HepG2 (cell line): ENCODE measurements around the gene TPX2. TPM values are rescaled to one million over a fixed set of nuclear protein-coding genes. Genes with fewer than 3 reads are reported as not detected.

Source experiments
- ATAC-seq: fragments of 200-7000 bp; cut with Tn5 transposase; 3 replicates; pipeline ENCODE4 v1.9.1; 2020; ENCODE audit warnings: mild to moderate bottlenecking, moderate library complexity
- BruUV-seq: library from RNA; stranded (reverse); fragments of 400-500 nt; replicated peaks from 2 replicates; lab custom pipeline; 2021; lab: Mats Ljungman, UMichigan
- CTCF ChIA-PET: fragments of 300-600 bp; formaldehyde crosslinking; extraction: SDS; loops from one replicate; lab custom pipeline; 2021; ENCODE audit warnings: low total read pairs, inconsistent platforms, low intra/inter-chr PET ratio; lab: Yijun Ruan, JAX
- POLR2A ChIA-PET: fragments of 350-600 bp; sonication (Branson Sonifier 250); formaldehyde crosslinking; loops from one replicate; lab custom pipeline; 2020; ENCODE audit warnings: antibody characterized with exemption, inconsistent platforms; lab: Yijun Ruan, JAX
- DNase-seq: peaks from one replicate; pipeline ENCODE4 v3.0.0-alpha.2; 2015; ENCODE audit warnings: low spot score
- FAIRE-seq: peaks from 3 replicates; lab custom pipeline; 2011; peaks lifted over from hg19 to GRCh38; lab: Jason Lieb, UNC
- H2AFZ ChIP-seq: one replicate; pipeline ENCODE4 v1.6.1; 2011; ENCODE audit warnings: low read length, inconsistent platforms
- H3K27ac ChIP-seq: fragments of 300-600 bp; 3 replicates; pipeline ENCODE4 v1.8.0; 2011; ENCODE audit warnings: mixed run types, mild to moderate bottlenecking, mixed read lengths, low read length, inconsistent platforms; ENCODE audit not compliant: insufficient read depth; ENCODE audit errors: extremely low read length
- H3K27me3 ChIP-seq, 2 experiments: fragments of 200-600 bp in 1 of 2; 2 replicates in 1 of 2; 3 replicates in 1 of 2; pipeline versions ENCODE4 v1.6.0 to v1.8.0; 2011; ENCODE audit warnings: low read length in 2 of 2, mild to moderate bottlenecking in 2 of 2, moderate library complexity in 2 of 2, inconsistent platforms in 1 of 2; ENCODE audit not compliant: insufficient read depth in 2 of 2, control insufficient read depth in 1 of 2
- H3K36me3 ChIP-seq, 2 experiments: fragments of 200-600 bp in 1 of 2; replicated peaks in 1 of 2; 2 replicates in 1 of 2; 3 replicates in 1 of 2; pipeline versions ENCODE4 v1.5.1 to v1.8.0; 2011; ENCODE audit warnings: low read length in 2 of 2, inconsistent platforms in 1 of 2; ENCODE audit not compliant: insufficient read depth in 2 of 2, control insufficient read depth in 1 of 2
- H3K4me1 ChIP-seq: 2 replicates; pipeline ENCODE4 v1.5.1; 2012; ENCODE audit warnings: low read length, inconsistent platforms; ENCODE audit not compliant: insufficient read depth
- H3K4me2 ChIP-seq: 2 replicates; pipeline ENCODE4 v1.6.0; 2011; ENCODE audit warnings: low read depth, low read length, inconsistent platforms
- H3K4me3 ChIP-seq, 3 experiments: fragments of 200-600 bp in 1 of 3; sonication (generic), shearing (Covaris generic) in 1 of 3; replicated peaks in 1 of 3; 2 replicates each; pipeline ENCODE4 v1.5.1; 2011 to 2016; ENCODE audit warnings: low read length in 3 of 3, inconsistent platforms in 2 of 3, low read depth in 2 of 3, mild to moderate bottlenecking in 2 of 3, control low read depth in 1 of 3, mixed read lengths in 1 of 3; ENCODE audit not compliant: insufficient read depth in 1 of 3
- H3K79me2 ChIP-seq: one replicate; pipeline ENCODE4 v1.6.1; 2011; ENCODE audit warnings: low read length, inconsistent platforms; ENCODE audit not compliant: insufficient read depth
- H3K9ac ChIP-seq: 2 replicates; pipeline ENCODE4 v1.6.0; 2011; ENCODE audit warnings: mild to moderate bottlenecking, low read depth, low read length, inconsistent platforms; ENCODE audit not compliant: insufficient read depth
- H3K9me3 ChIP-seq: 2 replicates; pipeline ENCODE4 v1.5.1; 2012; ENCODE audit warnings: mild to moderate bottlenecking, low read length
- H4K20me1 ChIP-seq: 2 replicates; pipeline ENCODE4 v1.6.0; 2011; ENCODE audit warnings: inconsistent platforms, mild to moderate bottlenecking, low read length, moderate library complexity; ENCODE audit not compliant: insufficient read depth
- FOXK2 ChIP-seq: fragments of 450-650 bp; IDR thresholded peaks from 2 replicates; pipeline ENCODE4 v1.6.1; 2016
- HNRNPH1 ChIP-seq: fragments of 200-400 bp; formaldehyde crosslinking; optimal IDR thresholded peaks from 2 replicates; pipeline ENCODE3; 2017; ENCODE audit warnings: mild to moderate bottlenecking, low read depth, low read length
- HOXA9 ChIP-seq: sonication (generic); formaldehyde crosslinking; IDR thresholded peaks from 2 replicates; pipeline ENCODE4 v1.8.1; 2022; ENCODE audit warnings: missing genetic modification reagents, mild to moderate bottlenecking, moderate library complexity, borderline replicate concordance
- RBFOX2 ChIP-seq: fragments of 200-400 bp; formaldehyde crosslinking; IDR thresholded peaks from 2 replicates; pipeline ENCODE4 v1.6.1; 2017; ENCODE audit warnings: low read depth, mild to moderate bottlenecking, low read length
- SNAI1 ChIP-seq: sonication (generic); formaldehyde crosslinking; IDR thresholded peaks from 2 replicates; pipeline ENCODE4 v1.5.0; 2020; ENCODE audit warnings: mild to moderate bottlenecking, missing genetic modification reagents, borderline replicate concordance
- SNRNP70 ChIP-seq: fragments of 200-400 bp; formaldehyde crosslinking; IDR thresholded peaks from 2 replicates; pipeline ENCODE4 v1.6.1; 2017; ENCODE audit warnings: mild to moderate bottlenecking, low read depth, low read length, moderate library complexity
- SRSF4 ChIP-seq: fragments of 200-400 bp; formaldehyde crosslinking; IDR thresholded peaks from one replicate; pipeline ENCODE4 v1.6.1; 2018; ENCODE audit warnings: mild to moderate bottlenecking, low read depth, low read length, moderate library complexity; ENCODE audit not compliant: poor library complexity, severe bottlenecking
- ZC3H13 ChIP-seq: sonication (generic); formaldehyde crosslinking; IDR thresholded peaks from 2 replicates; pipeline ENCODE4 v1.8.1; 2023; ENCODE audit warnings: mild to moderate bottlenecking, missing genetic modification reagents, moderate library complexity
- ZNF512B ChIP-seq: sonication (generic); formaldehyde crosslinking; IDR thresholded peaks from 2 replicates; pipeline ENCODE4 v1.5.1; 2020; ENCODE audit warnings: missing genetic modification reagents, mild to moderate bottlenecking, borderline replicate concordance
- ZNF558 ChIP-seq: sonication (generic); formaldehyde crosslinking; IDR thresholded peaks from 2 replicates; pipeline ENCODE4 v1.9.0; 2022; ENCODE audit warnings: mild to moderate bottlenecking, missing genetic modification reagents, borderline replicate concordance
- ZNF770 ChIP-seq: sonication (generic); formaldehyde crosslinking; IDR thresholded peaks from 2 replicates; pipeline ENCODE4 v1.5.0; 2020; ENCODE audit warnings: mild to moderate bottlenecking, missing genetic modification reagents
- ZNF776 ChIP-seq: sonication (generic); formaldehyde crosslinking; IDR thresholded peaks from 2 replicates; pipeline ENCODE4 v1.4.0; 2020; ENCODE audit warnings: mild to moderate bottlenecking, missing genetic modification reagents
- ZNF83 ChIP-seq: sonication (generic); formaldehyde crosslinking; IDR thresholded peaks from 2 replicates; pipeline ENCODE4 v1.4.0; 2020; ENCODE audit warnings: missing genetic modification reagents, mild to moderate bottlenecking, borderline replicate concordance
- ZSCAN29 ChIP-seq: sonication (generic); formaldehyde crosslinking; conservative IDR thresholded peaks from 2 replicates; pipeline ENCODE4 v1.4.0; 2020; ENCODE audit warnings: mild to moderate bottlenecking, missing genetic modification reagents
- WGBS: methylation state at CpG from one replicate; pipeline ENCODE4 v1.1.6; 2017; ENCODE audit warnings: low lambda C conversion rate; 5-methylcytosine and 5-hydroxymethylcytosine counted together
- in situ Hi-C: cut with HindIII; loops from 2 replicates; pipeline ENCODE4 v1.10.0; 2017; ENCODE audit warnings: low pct_unique_long_range_greater_than_20kb; ENCODE audit not compliant: extremely low pct_ligation_motif_present
- intact Hi-C: fragments of 100-400 bp; cut with micrococcal nuclease; formaldehyde crosslinking; loops from one replicate; pipeline ENCODE4 v1.10.0; 2022; ENCODE audit not compliant: unreplicated experiment
- polyA plus RNA-seq, 8 experiments: library from polyadenylated mRNA; depleted of rRNA in 3 of 8; stranded (reverse) in 7 of 8; unstranded in 1 of 8; fragments of >200 nt; fragmentation: Illumina TruSeq in 4 of 8; extraction: Trizol in 4 of 8; gene quantifications; 2 replicates each; pipeline versions ENCODE4 v1.2.1 to v1.2.3, GENCODE V29; 2011 to 2016; ENCODE audit warnings: low read depth in 4 of 8, missing spikeins in 1 of 8, mixed read lengths in 1 of 8; ENCODE audit not compliant: insufficient read depth in 1 of 8
- total RNA-seq, 5 experiments: library from RNA; depleted of rRNA; stranded (reverse); fragments of >200 nt; fragmentation: Illumina TruSeq; extraction: Trizol; gene quantifications; 2 replicates each; pipeline ENCODE4 v1.2.3, GENCODE V29; 2016; ENCODE audit warnings: low read depth in 1 of 5
- TF ChIP-seq, protein P1 (sequence below): sonication (generic); formaldehyde crosslinking; IDR thresholded peaks from 2 replicates; pipeline ENCODE4 v1.8.1; 2023; ENCODE audit warnings: mild to moderate bottlenecking, inconsistent platforms, moderate library complexity, missing genetic modification reagents, borderline replicate concordance

The TPX2 gene
- total and polyA plus RNA-seq, 2 of the 13 experiments (the other 11 are each of a cell fraction or from before 2014, with no cell fraction given), result 34.3 to 124 TPM

GRCh38 chr20:31740656-31741323 lies 1.7 kb downstream of the TPX2 start (continued):
- no peak for TF ChIP-seq SRSF4
- no peak for TF ChIP-seq ZNF83 (CRISPR knock-in tag)
- no peak for TF ChIP-seq SNRNP70
- no peak for TF ChIP-seq ZNF558 (CRISPR knock-in tag)
- TF ChIP-seq FOXK2, result peak; percentile 5; the same call in 1 of the 2 replicates
- no peak for TF ChIP-seq ZNF512B
- no peak for TF ChIP-seq RBFOX2

- H3K4me2 ChIP-seq, result peak overlapping the region; percentile 13; the same call in 1 of the 2 replicates
- no peak overlapping the region for H3K4me3 ChIP-seq
- ATAC-seq, result peak; percentile 68
- ChIA-PET CTCF (no interaction called here), POLR2A (interaction anchor here (1.1 kb wide), 1 partner anchor 26 kb away, joined by 4 read pairs; no protein-coding TSS in a partner anchor)
- no peak for FAIRE-seq
- H3K36me3 ChIP-seq, result peaks cover 8 to 42% of the 10 kb centered on the region in 2 experiments
- no peaks in the 10 kb centered on the region for H3K9me3 ChIP-seq
- in situ Hi-C loops, result no loop called here
- DNase-seq, result peak; percentile 41
- no peaks in the 10 kb centered on the region for H3K27me3 ChIP-seq
- no peaks in the 10 kb centered on the region for H4K20me1 ChIP-seq
- H2AFZ ChIP-seq, result no peak overlapping the region
- peaks cover 92% of the 10 kb centered on the region for H3K79me2 ChIP-seq
- peaks cover 47% of the 10 kb centered on the region for H3K4me1 ChIP-seq
- no peak overlapping the region for H3K9ac ChIP-seq
- WGBS, result 71% methylated on average over 1 of the region's 1 CpG
- BruUV-seq, result TSS peak; percentile 12
- H3K27ac ChIP-seq, result peak overlapping the region; percentile 5
- intact Hi-C loops, result no loop called here
- TF ChIP-seq HNRNPH1 (no peak), ZSCAN29 (no peak), ZNF770 (CRISPR knock-in tag) (no peak), ZNF776 (CRISPR knock-in tag) (no peak), SNAI1 (CRISPR knock-in tag) (no peak), HOXA9 (CRISPR knock-in tag) (no peak), ZC3H13 (CRISPR knock-in tag) (no peak)
- TF ChIP-seq, protein P1, sequence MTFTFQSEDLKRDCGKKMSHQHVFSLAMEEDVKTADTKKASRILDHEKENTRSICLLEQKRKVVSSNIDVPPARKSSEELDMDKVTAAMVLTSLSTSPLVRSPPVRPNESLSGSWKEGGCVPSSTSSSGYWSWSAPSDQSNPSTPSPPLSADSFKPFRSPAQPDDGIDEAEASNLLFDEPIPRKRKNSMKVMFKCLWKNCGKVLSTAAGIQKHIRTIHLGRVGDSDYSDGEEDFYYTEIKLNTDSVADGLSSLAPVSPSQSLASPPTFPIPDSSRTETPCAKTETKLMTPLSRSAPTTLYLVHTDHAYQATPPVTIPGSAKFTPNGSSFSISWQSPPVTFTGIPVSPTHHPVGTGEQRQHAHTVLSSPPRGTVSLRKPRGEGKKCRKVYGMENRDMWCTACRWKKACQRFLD (CRISPR knock-in tag), result no peak
Measured at GRCh38 chr20:31746068-31746878, 7.2 kb downstream of the TPX2 start.
